LNCAP (cell line): Measurements from ENCODE around the gene SNTB2.

Source experiments
- TF ChIP-seq, protein P1 (sequence below): fragments of 450-650 bp; IDR thresholded peaks from 2 replicates; pipeline ENCODE4 v1.5.1; 2017; ENCODE audit warnings: mild to moderate bottlenecking

Gene SNTB2

DNA sequence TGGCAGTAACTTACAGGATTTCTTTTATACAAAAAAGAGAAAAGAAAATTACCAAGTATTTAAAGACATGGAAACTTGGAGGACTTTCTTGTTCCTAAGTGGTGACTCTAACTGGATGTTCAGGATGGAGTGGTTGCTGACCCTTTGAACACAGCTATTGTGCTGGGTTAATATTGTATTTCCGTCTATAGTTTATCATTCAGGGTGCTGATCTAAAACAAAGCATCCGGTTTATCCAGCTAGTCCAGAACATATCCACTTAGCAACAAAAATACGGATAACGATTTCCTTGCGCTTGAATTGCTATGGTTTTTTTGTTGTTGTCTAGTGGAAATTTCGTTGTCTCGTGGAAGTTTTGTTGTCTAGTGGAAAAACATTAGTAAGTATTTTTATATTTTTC lies 38.2 kb downstream of the SNTB2 start:
- TF ChIP-seq, protein P1, sequence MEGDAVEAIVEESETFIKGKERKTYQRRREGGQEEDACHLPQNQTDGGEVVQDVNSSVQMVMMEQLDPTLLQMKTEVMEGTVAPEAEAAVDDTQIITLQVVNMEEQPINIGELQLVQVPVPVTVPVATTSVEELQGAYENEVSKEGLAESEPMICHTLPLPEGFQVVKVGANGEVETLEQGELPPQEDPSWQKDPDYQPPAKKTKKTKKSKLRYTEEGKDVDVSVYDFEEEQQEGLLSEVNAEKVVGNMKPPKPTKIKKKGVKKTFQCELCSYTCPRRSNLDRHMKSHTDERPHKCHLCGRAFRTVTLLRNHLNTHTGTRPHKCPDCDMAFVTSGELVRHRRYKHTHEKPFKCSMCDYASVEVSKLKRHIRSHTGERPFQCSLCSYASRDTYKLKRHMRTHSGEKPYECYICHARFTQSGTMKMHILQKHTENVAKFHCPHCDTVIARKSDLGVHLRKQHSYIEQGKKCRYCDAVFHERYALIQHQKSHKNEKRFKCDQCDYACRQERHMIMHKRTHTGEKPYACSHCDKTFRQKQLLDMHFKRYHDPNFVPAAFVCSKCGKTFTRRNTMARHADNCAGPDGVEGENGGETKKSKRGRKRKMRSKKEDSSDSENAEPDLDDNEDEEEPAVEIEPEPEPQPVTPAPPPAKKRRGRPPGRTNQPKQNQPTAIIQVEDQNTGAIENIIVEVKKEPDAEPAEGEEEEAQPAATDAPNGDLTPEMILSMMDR = no peak

DNA sequence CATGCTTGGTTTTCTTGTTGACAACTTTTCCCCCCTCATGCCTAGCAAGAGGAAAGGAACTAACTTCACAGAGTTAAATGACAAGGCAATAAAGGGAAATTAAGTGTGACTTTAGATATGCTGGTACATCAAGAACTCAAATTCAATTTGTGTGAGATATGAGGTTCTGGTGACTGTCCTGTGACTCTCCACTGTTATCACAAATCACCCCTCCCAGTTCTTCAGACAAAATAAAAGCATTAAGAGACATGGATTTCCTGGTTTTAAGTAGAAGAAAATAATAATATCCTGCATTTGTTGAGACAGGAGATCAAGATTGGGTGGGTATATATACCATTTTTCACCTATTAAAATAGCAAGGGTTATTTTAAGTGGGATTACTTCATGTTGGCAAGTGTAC lies 46.2 kb downstream of the SNTB2 start:
- TF ChIP-seq, protein P1 = no peak

DNA sequence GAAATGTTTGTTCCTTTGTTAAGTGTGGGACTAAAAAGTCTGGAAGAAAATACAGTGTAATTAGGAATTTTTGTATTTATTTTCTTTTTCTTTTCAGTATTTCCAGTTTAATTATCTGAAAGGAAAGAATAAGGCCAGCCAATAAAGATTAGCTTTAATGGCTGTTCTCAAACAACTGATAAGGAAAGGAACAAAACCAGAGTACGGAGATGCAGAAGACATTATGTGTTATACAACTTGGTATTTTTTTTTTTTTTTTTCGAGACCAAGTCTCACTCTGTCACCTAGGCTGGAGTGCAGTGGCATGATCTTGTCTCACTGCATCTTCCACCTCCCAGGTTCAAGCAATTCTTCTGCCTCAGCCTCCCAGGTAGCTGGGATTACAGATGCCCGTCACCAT lies 47.5 kb downstream of the SNTB2 start:
- TF ChIP-seq, protein P1 = no peak

DNA sequence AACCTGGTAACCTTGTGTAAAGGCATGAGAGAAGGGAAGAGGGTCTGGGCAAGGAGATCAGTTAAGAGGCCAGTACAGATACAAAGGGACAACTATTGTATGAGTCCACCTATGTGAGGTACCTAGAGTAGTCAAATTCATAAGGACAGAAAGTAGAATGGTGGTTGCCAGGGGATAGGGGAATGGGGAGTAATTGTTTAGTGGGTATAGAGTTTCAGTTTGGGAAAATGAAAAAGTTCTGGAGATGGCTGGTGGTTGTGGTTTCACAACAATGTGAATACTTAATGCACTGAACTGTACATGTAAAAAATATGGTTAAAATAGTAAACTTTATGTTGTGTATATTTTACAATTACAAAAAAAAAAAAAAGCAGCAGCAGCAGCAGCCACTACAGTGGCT lies 49.4 kb downstream of the SNTB2 start:
- TF ChIP-seq, protein P1 = no peak

DNA sequence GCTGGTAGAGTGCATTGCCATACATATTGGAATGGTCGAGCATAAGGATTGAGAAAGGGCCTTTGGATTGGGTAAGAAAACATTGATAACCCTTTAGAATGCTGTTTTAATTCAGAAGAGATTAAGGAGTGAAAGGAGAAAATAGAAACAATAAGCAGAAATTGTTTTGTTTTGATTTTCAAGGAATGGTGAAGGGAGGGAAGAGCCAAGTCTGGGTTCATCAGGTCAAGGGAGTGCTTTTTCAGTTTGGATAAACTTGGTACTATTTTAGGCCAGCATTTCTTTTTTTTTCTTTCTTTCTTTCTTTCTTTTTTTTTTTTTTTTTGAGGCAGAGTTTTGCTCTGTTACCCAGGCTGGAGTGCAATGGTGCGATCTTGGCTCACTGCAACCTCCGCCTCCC lies 50.3 kb downstream of the SNTB2 start:
- TF ChIP-seq, protein P1 = no peak

DNA sequence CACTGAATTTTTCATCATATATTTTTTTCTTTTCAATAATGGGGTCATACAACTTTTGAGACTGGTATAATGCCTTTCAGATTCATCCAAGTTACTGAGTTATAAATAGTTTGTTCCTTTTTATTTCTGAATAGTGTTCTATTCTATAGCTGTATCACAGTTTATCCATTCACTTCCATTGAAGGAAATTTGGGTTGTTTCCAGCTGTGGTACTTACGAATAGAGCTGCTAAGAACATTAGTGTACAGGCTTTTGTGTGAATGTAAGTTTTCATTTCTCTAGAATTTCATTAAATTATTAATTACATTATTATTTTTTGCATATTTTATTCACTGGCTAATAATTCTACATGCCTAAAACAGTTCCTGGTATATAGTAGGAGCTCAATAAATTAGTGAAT lies 52.9 kb downstream of the SNTB2 start:
- TF ChIP-seq, protein P1 = no peak

DNA sequence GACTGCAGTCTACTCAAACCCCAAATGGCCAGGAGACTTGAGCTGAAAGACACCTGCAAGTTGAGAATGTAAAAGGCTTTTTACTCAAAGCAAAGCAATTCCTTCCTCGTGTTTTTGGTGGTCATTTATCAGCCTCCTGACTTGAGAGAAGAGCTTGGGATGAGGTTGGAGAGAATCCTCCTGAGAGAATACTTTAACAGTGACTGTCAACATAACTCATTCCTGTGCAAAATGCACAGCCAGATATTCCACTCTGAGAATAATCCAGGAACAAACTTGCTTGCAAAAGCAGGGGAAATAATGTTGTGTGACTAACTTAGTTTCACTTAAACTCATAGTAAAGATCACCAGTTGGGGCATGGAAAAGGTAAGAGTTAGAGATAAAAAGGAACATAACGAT lies 53.4 kb downstream of the SNTB2 start:
- TF ChIP-seq, protein P1 = no peak

DNA sequence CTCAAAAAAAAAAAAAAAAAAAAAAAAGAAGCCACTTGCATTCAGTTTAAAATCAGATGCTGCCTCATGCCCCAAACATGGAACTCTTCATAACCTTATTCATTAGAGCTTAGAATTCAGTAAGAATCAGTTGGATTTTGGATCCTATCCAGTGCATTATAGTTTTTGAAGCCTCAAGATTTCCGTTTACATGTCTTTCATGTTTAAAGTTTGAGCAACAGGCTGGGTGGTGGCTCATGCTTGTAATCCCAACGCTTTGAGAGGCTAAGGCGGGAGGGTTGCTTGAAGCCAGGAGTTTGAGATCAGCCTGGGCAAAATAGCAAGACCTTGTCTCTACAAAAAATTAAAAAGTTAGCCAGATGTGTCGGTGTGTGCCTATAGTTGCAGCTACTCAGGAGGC lies 55.0 kb downstream of the SNTB2 start:
- TF ChIP-seq, protein P1 = no peak
